Trophoblast cell (in vitro differentiated cells and primary cell): ENCODE data around the gene DLGAP1.
A peak's percentile ranks its signal among the peaks of the same experiment; 100 is the strongest.

Source experiments
- DNase-seq, 2 donors: peaks; one replicate each; pipeline ENCODE4 v3.0.0-alpha.2; 2016
- H2AFZ ChIP-seq: 2 replicates; pipeline ENCODE4 v1.6.1; 2013; ENCODE audit warnings: low read length, moderate library complexity, mild to moderate bottlenecking; ENCODE audit not compliant: insufficient read depth, poor library complexity
- H2AK5ac ChIP-seq: 2 replicates; pipeline ENCODE4 v1.6.1; 2013; ENCODE audit warnings: mild to moderate bottlenecking, low read length
- H2BK120ac ChIP-seq: 2 replicates; pipeline ENCODE4 v1.6.1; 2013; ENCODE audit warnings: low read length, mild to moderate bottlenecking, moderate library complexity; ENCODE audit not compliant: insufficient read depth, poor library complexity
- H2BK12ac ChIP-seq: 2 replicates; pipeline ENCODE4 v1.6.1; 2013; ENCODE audit warnings: mild to moderate bottlenecking, low read length, moderate library complexity
- H2BK5ac ChIP-seq: 2 replicates; pipeline ENCODE4 v1.6.1; 2013; ENCODE audit warnings: low read length, low read depth, moderate library complexity, mild to moderate bottlenecking; ENCODE audit not compliant: poor library complexity
- H3K14ac ChIP-seq: 2 replicates; pipeline ENCODE4 v1.6.1; 2013; ENCODE audit warnings: mild to moderate bottlenecking, low read length
- H3K18ac ChIP-seq: 2 replicates; pipeline ENCODE4 v1.6.1; 2013; ENCODE audit warnings: mild to moderate bottlenecking, low read length
- H3K23ac ChIP-seq: 2 replicates; pipeline ENCODE4 v1.6.1; 2013; ENCODE audit warnings: low read length
- H3K27ac ChIP-seq: 2 replicates; pipeline ENCODE4 v1.5.1; 2013; ENCODE audit warnings: low read depth, mild to moderate bottlenecking, inconsistent platforms, low read length, moderate library complexity
- H3K27me3 ChIP-seq: 2 replicates; pipeline ENCODE4 v1.6.1; 2013; ENCODE audit warnings: inconsistent platforms, mild to moderate bottlenecking, low read length, moderate library complexity; ENCODE audit not compliant: insufficient read depth
- H3K36me3 ChIP-seq, 2 experiments: 1 replicate in 1 of 2; 2 replicates in 1 of 2; pipeline ENCODE4 v1.6.1; 2013; ENCODE audit warnings: low read length in 2 of 2, mild to moderate bottlenecking in 2 of 2, moderate library complexity in 1 of 2; ENCODE audit not compliant: insufficient read depth in 2 of 2, control insufficient read depth in 1 of 2
- H3K4ac ChIP-seq: 2 replicates; pipeline ENCODE4 v1.6.1; 2013; ENCODE audit warnings: low read depth, mild to moderate bottlenecking, low read length, moderate library complexity
- H3K4me1 ChIP-seq, 2 experiments: 1 replicate in 1 of 2; 2 replicates in 1 of 2; pipeline ENCODE4 v1.6.1; 2013; ENCODE audit warnings: low read length in 2 of 2, mild to moderate bottlenecking in 2 of 2, moderate library complexity in 1 of 2; ENCODE audit not compliant: insufficient read depth in 2 of 2, control insufficient read depth in 1 of 2
- H3K4me2 ChIP-seq: 2 replicates; pipeline ENCODE4 v1.6.1; 2013; ENCODE audit warnings: inconsistent platforms, mild to moderate bottlenecking, low read length, moderate library complexity
- H3K4me3 ChIP-seq: 2 replicates; pipeline ENCODE4 v1.5.1; 2013; ENCODE audit warnings: mild to moderate bottlenecking, low read depth, low read length, inconsistent platforms
- H3K79me1 ChIP-seq: one replicate; pipeline ENCODE4 v1.6.1; 2013; ENCODE audit warnings: low read length
- H3K79me2 ChIP-seq: 2 replicates; pipeline ENCODE4 v1.6.1; 2013; ENCODE audit warnings: low read length, mild to moderate bottlenecking; ENCODE audit not compliant: control insufficient read depth, insufficient read depth, poor library complexity
- H3K9ac ChIP-seq: 2 replicates; pipeline ENCODE4 v1.6.1; 2013; ENCODE audit warnings: mild to moderate bottlenecking, low read length
- H3K9me3 ChIP-seq: 2 replicates; pipeline ENCODE4 v1.6.1; 2013; ENCODE audit warnings: low read depth, mild to moderate bottlenecking, control low read depth, inconsistent platforms, low read length; ENCODE audit not compliant: insufficient read depth
- H4K12ac ChIP-seq: 2 replicates; pipeline ENCODE4 v1.6.1; 2013; ENCODE audit warnings: low read depth, mild to moderate bottlenecking, low read length, moderate library complexity
- H4K8ac ChIP-seq: 2 replicates; pipeline ENCODE4 v1.6.1; 2013; ENCODE audit warnings: low read depth, mild to moderate bottlenecking, low read length, moderate library complexity
- H4K91ac ChIP-seq: one replicate; pipeline ENCODE4 v1.6.1; 2013; ENCODE audit warnings: low read depth, mild to moderate bottlenecking, low read length, moderate library complexity
- WGBS: extraction: QIAGEN DNeasy Blood & Tissue Kit; methylation state at CpG from one replicate; pipeline ENCODE4 v1.1.7; 2013; ENCODE audit warnings: missing lambda C conversion rate; ENCODE audit not compliant: insufficient read length, insufficient coverage; ENCODE audit errors: extremely low coverage; 5-methylcytosine and 5-hydroxymethylcytosine counted together

Gene DLGAP1

DNA sequence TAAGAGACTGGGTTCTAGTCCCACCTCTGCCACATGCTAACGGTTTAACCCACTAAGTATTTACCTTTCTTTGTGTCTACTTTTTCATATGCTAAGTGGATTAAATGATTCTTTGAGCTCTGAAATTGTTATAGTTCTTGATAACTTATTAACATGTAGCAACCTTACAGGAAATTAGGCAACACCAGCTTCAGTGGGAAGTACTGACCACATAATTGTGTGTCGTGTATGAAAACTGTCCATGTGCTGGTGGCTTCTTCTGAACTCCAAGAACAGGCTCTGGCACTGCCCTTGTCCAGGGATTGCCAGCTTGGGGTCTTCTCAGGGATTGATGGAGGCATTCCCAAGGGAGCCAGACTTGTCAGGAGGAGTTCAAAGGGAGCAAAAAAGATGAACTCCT lies 577.4 kb downstream of the DLGAP1 start:
- Histone ChIP-seq H3K4me1 (no peaks in the 10 kb centered on the region), H2AK5ac (no peak overlapping the region), H4K91ac (no peak overlapping the region), H3K79me1 (no peaks in the 10 kb centered on the region), H2BK12ac (no peak overlapping the region), H2BK120ac (no peak overlapping the region), H3K9me3 (peaks cover 5% of the 10 kb centered on the region), H3K9ac (no peak overlapping the region), H4K12ac (no peak overlapping the region), H3K14ac (no peak overlapping the region), H3K27me3 (no peaks in the 10 kb centered on the region), H3K27ac (no peak overlapping the region), H3K79me2 (no peaks in the 10 kb centered on the region), H3K18ac (no peak overlapping the region), H3K4ac (no peak overlapping the region), H3K36me3 (no peaks in the 10 kb centered on the region), H3K4me3 (no peak overlapping the region), H4K8ac (no peak overlapping the region), H3K23ac (no peak overlapping the region), H2AFZ (no peak overlapping the region), H2BK5ac (no peak overlapping the region), H3K4me2 (no peak overlapping the region)
- WGBS, result no CpG with 5 or more reads among the region's 2 CpGs
- DNase-seq, result peak in 1 of 2 donors; percentile 8

DNA sequence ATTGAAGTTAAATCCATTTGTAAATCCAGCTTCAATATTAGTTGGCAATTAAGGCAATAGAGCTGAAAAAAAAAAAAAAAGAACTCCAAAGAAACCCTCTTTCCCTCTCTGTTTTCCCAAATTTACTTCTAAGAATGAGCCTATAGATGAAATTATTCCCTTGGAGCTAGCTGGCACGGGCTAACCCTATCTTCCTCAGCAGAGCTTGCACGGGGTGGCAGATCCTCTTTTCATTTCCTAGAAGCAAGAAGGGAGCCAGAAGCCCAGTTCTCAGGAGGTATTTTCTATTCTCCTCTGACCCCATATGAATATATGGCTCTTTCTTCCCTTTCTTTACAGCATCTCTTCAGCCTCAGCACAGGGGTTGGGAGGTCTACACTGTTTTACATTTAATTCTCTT lies 579.1 kb downstream of the DLGAP1 start:
- H2BK120ac ChIP-seq, result no peak overlapping the region
- no peak overlapping the region for H4K12ac ChIP-seq
- no peak overlapping the region for H3K9ac ChIP-seq
- H4K8ac ChIP-seq, result no peak overlapping the region
- H3K18ac ChIP-seq, result no peak overlapping the region
- no peak overlapping the region for H3K4ac ChIP-seq
- no peak overlapping the region for H2BK12ac ChIP-seq
- H3K36me3 ChIP-seq, result no peaks in the 10 kb centered on the region
- no peak overlapping the region for H4K91ac ChIP-seq
- H2BK5ac ChIP-seq, result no peak overlapping the region
- H3K27ac ChIP-seq, result no peak overlapping the region
- H3K27me3 ChIP-seq, result no peaks in the 10 kb centered on the region
- no peaks in the 10 kb centered on the region for H3K4me1 ChIP-seq
- WGBS, result no CpG with 5 or more reads among the region's 2 CpGs
- H3K9me3 ChIP-seq, result peaks cover 5% of the 10 kb centered on the region
- no peak overlapping the region for H3K4me2 ChIP-seq
- DNase-seq, result no peak
- no peak overlapping the region for H2AFZ ChIP-seq
- no peak overlapping the region for H2AK5ac ChIP-seq
- no peak overlapping the region for H3K23ac ChIP-seq
- no peaks in the 10 kb centered on the region for H3K79me2 ChIP-seq
- no peak overlapping the region for H3K4me3 ChIP-seq
- no peak overlapping the region for H3K14ac ChIP-seq
- H3K79me1 ChIP-seq, result no peaks in the 10 kb centered on the region

DNA sequence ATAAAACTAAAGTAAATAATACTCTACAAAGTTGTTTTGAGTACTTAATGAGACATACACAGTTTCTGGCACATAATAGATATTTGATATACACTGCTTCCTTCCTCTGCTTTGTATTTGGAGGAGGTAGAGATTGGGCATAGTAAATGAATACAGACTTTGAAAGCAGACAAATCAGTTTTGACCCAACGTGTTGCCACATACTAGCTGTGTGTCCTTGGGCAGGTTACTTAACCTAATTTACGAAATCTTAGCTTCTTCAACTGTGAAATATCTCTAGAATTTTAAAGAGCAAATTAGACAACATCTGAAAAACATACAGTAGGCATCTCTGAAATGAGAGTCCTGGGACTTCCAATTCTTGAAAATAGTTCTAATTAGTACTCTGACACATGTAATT lies 579.7 kb downstream of the DLGAP1 start:
- Histone ChIP-seq H3K9ac (no peak overlapping the region), H2BK5ac (no peak overlapping the region), H3K23ac (no peak overlapping the region), H4K91ac (no peak overlapping the region), H3K4ac (no peak overlapping the region), H3K27ac (no peak overlapping the region), H3K79me1 (no peaks in the 10 kb centered on the region), H3K27me3 (no peaks in the 10 kb centered on the region), H3K14ac (no peak overlapping the region), H2BK120ac (no peak overlapping the region), H2AFZ (no peak overlapping the region), H3K79me2 (no peaks in the 10 kb centered on the region), H3K4me3 (no peak overlapping the region), H3K4me2 (no peak overlapping the region), H3K36me3 (no peaks in the 10 kb centered on the region), H3K18ac (no peak overlapping the region), H3K9me3 (peaks cover 5% of the 10 kb centered on the region), H2AK5ac (no peak overlapping the region), H3K4me1 (no peaks in the 10 kb centered on the region), H4K8ac (no peak overlapping the region), H2BK12ac (no peak overlapping the region), H4K12ac (no peak overlapping the region)
- peak in 1 of 2 donors; percentile 33 for DNase-seq
- no CpG with 5 or more reads among the region's 2 CpGs for WGBS

DNA sequence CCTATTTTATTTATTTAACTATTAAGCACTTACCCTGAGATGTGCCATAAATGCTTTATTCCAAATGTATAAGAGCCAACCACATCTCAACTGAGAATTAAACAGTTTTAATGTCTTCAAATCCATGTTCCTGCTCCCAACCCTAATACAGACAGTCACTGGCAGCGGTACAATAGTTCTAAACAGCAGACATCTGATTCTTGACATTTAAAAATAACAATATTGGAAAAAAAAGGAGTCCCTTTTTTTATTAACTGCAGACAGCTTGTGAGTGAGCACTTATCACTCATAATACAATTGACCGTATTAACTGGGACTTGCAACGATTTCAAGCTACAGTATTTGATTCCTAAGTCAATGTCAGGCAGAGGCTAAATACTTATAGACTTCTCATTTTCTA lies 580.5 kb downstream of the DLGAP1 start:
- H3K9ac ChIP-seq, result no peak overlapping the region

More for the DNA sequence above, 580.5 kb downstream of the DLGAP1 start:
- no peaks in the 10 kb centered on the region for H3K79me1 ChIP-seq
- H3K18ac ChIP-seq, result no peak overlapping the region
- no peak overlapping the region for H4K8ac ChIP-seq
- H3K79me2 ChIP-seq, result no peaks in the 10 kb centered on the region
- H3K36me3 ChIP-seq, result no peaks in the 10 kb centered on the region
- no peak overlapping the region for H2BK12ac ChIP-seq
- no peak overlapping the region for H3K14ac ChIP-seq
- no peak overlapping the region for H3K4me2 ChIP-seq
- no peak overlapping the region for H2BK5ac ChIP-seq
- H3K27ac ChIP-seq, result no peak overlapping the region
- H2AK5ac ChIP-seq, result no peak overlapping the region
- H3K4me1 ChIP-seq, result no peaks in the 10 kb centered on the region
- no peak overlapping the region for H4K91ac ChIP-seq
- H3K23ac ChIP-seq, result no peak overlapping the region
- no peak overlapping the region for H3K4me3 ChIP-seq
- no peak overlapping the region for H4K12ac ChIP-seq
- no CpG with 5 or more reads among the region's 3 CpGs for WGBS
- peaks cover 1% of the 10 kb centered on the region for H3K9me3 ChIP-seq
- no peak overlapping the region for H2AFZ ChIP-seq
- DNase-seq, result no peak
- H2BK120ac ChIP-seq, result no peak overlapping the region
- no peak overlapping the region for H3K4ac ChIP-seq
- no peaks in the 10 kb centered on the region for H3K27me3 ChIP-seq
